ENCODE measurements around the gene ZNF66.
A peak's percentile ranks its signal among the peaks of the same experiment; 100 is the strongest.
"Not testable (repeated sequence)": the region's sequence is repeated elsewhere in the genome, so short reads cannot be mapped to it uniquely, and the experiment has no call there.

The ZNF66 gene

DNA sequence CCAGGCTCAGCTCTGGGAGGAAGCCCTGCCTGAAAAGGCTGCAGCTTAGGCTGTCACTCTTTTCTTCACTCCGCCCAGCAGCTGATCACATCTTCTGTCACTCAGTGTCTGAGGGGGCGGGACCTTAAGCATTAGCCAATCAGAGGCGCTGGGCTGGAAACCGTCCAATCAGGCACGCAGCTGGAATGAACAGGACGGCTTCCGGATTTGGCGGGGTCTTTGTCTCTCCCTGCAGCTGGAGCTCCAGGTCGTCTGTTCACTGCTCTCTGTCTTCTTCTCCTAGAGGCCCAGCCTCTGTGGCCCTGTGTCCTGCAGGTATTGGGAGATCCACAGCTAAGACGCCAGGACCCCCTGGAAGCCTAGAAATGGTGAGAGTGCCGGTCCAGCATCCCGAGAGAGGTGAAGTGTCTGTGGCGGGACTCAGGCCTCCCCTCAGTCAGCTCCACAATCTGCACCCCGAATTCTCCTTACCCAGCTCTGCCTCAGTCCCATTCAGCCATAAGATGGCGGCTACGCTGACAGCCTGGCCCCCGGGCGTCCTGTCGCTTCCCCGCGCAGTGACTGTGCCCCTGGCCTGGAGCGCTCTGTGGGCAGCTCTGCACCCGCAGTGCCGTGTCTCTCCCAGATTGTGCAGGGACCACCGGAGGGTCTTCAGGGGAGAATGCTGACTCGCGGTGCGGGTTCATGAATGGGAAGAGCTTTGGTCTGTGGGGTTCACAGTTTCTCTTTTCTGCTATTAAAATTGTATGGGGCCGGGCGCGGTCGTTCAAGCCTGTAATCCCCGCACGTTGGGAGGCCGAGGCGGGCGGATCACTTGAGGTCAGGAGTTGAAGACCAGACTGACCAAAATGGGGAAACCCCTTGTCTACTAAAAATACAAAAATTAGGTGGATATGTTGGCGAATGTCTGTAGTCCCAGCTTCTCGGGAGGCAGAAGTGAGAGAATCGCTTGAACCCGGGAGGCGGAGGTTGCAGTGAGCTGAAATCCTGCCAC lies at the start of gene ZNF66:
Gene ZNF66 (plus strand): TSS at position 222 of the 994 bp plus-strand sequence. CDS start 144 bp downstream, at position 366.
- TF ChIP-seq, protein P1, sequence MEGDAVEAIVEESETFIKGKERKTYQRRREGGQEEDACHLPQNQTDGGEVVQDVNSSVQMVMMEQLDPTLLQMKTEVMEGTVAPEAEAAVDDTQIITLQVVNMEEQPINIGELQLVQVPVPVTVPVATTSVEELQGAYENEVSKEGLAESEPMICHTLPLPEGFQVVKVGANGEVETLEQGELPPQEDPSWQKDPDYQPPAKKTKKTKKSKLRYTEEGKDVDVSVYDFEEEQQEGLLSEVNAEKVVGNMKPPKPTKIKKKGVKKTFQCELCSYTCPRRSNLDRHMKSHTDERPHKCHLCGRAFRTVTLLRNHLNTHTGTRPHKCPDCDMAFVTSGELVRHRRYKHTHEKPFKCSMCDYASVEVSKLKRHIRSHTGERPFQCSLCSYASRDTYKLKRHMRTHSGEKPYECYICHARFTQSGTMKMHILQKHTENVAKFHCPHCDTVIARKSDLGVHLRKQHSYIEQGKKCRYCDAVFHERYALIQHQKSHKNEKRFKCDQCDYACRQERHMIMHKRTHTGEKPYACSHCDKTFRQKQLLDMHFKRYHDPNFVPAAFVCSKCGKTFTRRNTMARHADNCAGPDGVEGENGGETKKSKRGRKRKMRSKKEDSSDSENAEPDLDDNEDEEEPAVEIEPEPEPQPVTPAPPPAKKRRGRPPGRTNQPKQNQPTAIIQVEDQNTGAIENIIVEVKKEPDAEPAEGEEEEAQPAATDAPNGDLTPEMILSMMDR (conservative IDR thresholded peaks at IDR 0.05; ENCODE audit: low read depth, low read length): no peak
- H3K4me3 ChIP-seq (ENCODE audit: low read length): peak within 1 kb of the TSS; percentile 91
- DNase-seq (ENCODE audit: low read depth): peak; percentile 90

DNA sequence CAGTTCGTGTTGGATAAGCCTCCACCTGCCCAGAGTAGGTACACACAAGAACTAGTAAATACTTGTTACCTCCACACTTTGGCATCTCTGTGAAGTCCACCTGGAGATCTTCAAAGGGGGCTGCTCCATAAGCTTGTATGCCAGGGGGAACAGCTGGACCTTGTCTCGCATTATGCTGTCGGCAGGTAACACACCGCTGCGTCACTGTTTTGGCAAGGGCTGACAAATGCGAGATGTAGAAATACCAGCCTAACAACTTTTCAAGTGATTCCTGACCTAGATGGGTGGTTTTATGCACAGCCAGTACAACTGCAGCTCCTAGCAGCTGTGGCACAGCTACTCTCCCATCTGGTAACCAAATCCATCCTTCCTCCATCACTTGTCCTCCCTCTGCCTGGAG lies 25.9 kb upstream of the ZNF66 start:
- not testable (repeated sequence) for DNase-seq (ENCODE audit: low read depth); H3K4me3 ChIP-seq (ENCODE audit: low read length)

DNA sequence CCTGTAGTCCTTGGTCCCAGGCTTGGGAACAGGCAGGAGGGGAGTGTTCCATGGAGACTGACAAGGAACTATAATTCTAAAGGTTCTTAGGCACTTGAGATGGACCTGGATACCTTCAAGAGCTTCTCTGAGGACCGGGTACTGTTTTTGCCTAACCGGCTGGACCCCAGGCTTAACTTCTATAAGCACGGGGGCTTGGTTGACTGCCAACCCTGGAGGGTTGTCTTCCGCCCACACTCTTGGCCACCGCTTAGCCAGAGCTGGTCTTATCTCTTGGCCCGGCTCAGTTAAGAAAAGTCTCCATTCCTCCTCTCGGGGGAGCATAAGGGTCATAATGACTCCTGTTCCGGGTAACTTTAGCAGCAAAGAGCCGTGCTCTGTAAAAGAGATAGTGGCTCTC lies 23.8 kb upstream of the ZNF66 start:
- not testable (repeated sequence) for DNase-seq (ENCODE audit: low read depth); H3K4me3 ChIP-seq (ENCODE audit: low read length)

DNA sequence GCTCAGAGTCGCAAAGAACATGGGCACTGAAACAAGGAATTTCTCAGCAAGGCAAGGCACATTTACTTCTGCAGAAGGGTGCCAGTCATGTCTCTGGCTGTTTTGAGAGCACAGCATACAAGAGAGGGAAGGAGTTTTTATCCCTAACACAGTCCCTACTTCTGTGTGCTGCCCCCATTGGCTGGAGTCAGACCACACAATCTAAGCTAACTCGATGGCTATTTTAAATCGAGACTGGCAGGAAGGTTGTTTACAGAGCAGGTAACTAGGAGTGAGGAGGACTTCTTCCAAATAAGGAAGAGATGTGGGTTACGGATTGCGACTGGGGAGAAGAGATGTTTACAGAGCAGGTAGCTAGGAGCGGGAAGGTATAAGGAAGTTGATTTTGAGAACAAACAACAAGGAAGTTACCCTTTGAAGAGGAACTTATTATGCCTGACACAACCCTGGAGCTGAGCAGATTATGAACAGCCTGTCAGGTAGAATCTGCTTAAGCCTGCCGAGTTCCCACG lies 6.8 kb upstream of the ZNF66 start:
- not testable (repeated sequence) for DNase-seq (ENCODE audit: low read depth); H3K4me3 ChIP-seq (ENCODE audit: low read length)

DNA sequence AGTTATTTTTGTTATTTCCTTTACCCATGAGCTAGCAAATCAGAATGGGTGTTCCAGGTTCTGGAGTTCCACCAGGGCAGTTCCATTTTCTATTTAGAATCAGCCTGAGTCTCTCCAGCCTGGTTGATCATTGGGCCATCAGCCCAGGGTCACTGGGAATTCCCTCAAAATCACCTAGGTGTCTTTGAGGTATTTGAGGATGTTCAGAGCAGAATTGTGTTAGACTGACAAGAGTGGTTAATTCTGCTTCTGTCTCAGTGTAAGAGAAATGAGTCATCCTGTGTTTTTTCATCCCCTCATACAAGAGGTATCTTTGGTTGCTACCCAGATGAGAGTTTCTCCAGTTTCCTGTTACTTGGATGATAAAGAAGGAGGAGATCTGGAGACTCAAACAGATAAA lies 11.7 kb downstream of the ZNF66 start:
- TF ChIP-seq, protein P1 (conservative IDR thresholded peaks at IDR 0.05; ENCODE audit: low read depth, low read length): no peak
- DNase-seq (ENCODE audit: low read depth): no peak
- H3K4me3 ChIP-seq (ENCODE audit: low read length): no peak overlapping the region

DNA sequence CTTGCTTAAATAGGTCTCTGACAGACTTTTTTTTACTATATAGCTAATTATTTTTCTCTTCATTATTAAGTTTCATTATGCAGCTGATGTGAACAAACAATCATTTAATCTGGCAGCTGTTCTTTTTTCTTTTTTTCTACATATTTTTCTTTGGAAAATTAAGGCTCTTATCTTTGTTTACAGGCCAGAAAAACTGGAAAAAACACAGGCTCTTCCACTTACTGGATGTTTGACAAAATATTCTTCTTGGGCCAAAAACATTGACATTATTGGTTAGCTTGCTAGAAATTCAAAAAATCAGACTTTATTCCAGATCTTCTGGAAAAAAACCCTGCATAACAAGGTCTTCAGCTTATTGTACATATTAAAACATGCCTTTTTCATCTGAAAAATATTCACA lies 15.7 kb downstream of the ZNF66 start:
- H3K4me3 ChIP-seq (ENCODE audit: low read length): no peak overlapping the region
- no peak for DNase-seq (ENCODE audit: low read depth)
- TF ChIP-seq, protein P1 (conservative IDR thresholded peaks at IDR 0.05; ENCODE audit: low read depth, low read length): no peak

DNA sequence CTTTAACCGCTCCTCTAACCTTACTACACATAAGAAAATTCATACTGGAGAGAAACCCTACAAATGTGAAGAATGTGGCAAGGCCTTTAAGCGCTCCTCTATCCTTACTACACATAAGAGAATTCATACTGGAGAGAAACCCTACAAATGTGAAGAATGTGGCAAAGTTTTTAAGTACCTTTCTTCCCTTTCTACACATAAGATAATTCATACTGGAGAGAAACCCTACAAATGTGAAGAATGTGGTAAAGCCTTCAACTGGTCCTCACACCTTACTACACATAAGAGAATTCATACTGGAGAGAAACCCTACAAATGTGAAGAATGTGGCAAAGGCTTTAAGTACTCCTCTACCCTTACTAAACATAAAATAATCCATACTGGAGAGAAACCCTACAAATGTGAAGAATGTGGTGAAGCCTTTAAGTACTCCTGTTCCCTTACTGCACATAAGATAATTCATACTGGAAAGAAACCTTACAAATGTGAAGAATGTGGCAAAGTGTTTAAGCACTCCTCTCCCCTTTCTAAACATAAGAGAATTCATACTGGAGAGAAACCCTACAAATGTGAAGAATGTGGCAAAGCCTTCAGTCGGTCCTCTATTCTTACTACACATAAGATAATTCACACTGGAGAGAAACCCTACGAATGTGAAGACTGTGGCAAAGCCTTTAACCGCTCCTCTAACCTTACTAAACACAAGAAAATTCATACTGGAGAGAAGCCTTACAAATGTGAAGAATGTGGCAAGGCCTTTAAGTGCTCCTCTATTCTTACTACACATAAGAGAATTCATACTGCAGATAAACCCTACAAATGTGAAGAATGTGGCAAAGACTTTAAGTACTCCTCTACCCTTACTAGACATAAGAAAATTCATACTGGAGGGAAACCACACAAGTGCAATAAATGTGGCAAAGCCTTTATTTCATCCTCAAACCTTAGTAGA lies 30.5 kb downstream of the ZNF66 start:
- H3K4me3 ChIP-seq (ENCODE audit: low read length); DNase-seq (ENCODE audit: low read depth): not testable (repeated sequence)

DNA sequence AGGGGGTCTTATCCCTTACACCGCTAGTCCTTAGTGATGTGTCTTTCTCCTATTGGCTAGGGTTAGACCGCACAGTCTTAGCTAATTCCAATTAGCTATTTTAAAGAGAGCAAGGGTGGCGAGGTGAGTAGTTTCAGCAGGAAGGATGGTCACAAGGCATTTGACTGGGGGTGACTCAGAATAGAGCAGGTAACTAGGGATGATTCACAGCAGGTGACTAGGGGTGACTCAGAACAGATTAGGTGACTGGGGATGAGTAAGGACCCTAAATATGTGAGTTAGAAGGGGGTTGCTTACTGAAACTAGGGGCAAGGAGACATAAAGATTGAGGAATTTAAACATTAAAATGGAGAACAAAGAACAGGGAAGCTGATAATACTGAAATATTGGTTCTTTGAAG lies 64.3 kb downstream of the ZNF66 start:
- no peak overlapping the region for H3K4me3 ChIP-seq (ENCODE audit: low read length)
- TF ChIP-seq, protein P1 (conservative IDR thresholded peaks at IDR 0.05; ENCODE audit: low read depth, low read length): no peak
- no peak for DNase-seq (ENCODE audit: low read depth)

All from retinal pigment epithelial cell (primary cell).